Stimulated activated CD4-positive, alpha-beta T cell treated with anti-CD3 and anti-CD28 coated beads, TNF-alpha, amount 100 ng/mL, for 4 hours (primary cell): ENCODE data around the gene PDE1C.
"Not testable (repeated sequence)": the region's sequence is repeated elsewhere in the genome, so short reads cannot be mapped to it uniquely, and the experiment has no call there.

Experiments
- DNase-seq, 3 experiments: peaks; one replicate each; pipeline ENCODE4 v3.0.0-alpha.2; 2020; ENCODE audit warnings: low read depth in 3 of 3

Gene PDE1C

GRCh38 chr7:31850066-31850465 lies 220.1 kb downstream of the PDE1C start:
- no peak for DNase-seq

- no peak for DNase-seq
Observed at GRCh38 chr7:31835471-31835870, 234.7 kb downstream of the PDE1C start.

- not testable (repeated sequence) for DNase-seq
Observed at GRCh38 chr7:31833625-31834024, 236.6 kb downstream of the PDE1C start.

- DNase-seq: no peak
Observed at GRCh38 chr7:31828520-31828919, 241.7 kb downstream of the PDE1C start.

- DNase-seq: no peak
Observed at GRCh38 chr7:31825576-31825975, 244.6 kb downstream of the PDE1C start.

- no peak for DNase-seq
Observed at GRCh38 chr7:31819031-31819430, 251.2 kb downstream of the PDE1C start.

GRCh38 chr7:31816810-31817209 lies 253.4 kb downstream of the PDE1C start:
- no peak for DNase-seq

- no peak for DNase-seq
Observed at GRCh38 chr7:31815796-31816195, 254.4 kb downstream of the PDE1C start.

- no peak for DNase-seq
Observed at GRCh38 chr7:31814187-31814586, 256.0 kb downstream of the PDE1C start.

GRCh38 chr7:31811650-31812461 lies 258.4 kb downstream of the PDE1C start:
- no peak for DNase-seq

GRCh38 chr7:31805209-31805818 lies 264.9 kb downstream of the PDE1C start:
- no peak for DNase-seq

- no peak for DNase-seq
Observed at GRCh38 chr7:31796375-31796774, 273.8 kb downstream of the PDE1C start.

- DNase-seq: no peak
Observed at GRCh38 chr7:31794851-31795344, 275.3 kb downstream of the PDE1C start.

GRCh38 chr7:31791881-31792280 lies 278.3 kb downstream of the PDE1C start:
- no peak for DNase-seq

GRCh38 chr7:31788883-31789680 lies 281.1 kb downstream of the PDE1C start:
- no peak for DNase-seq

- DNase-seq: no peak
Observed at GRCh38 chr7:31788445-31788844, 281.8 kb downstream of the PDE1C start.

GRCh38 chr7:31786326-31786725 lies 283.9 kb downstream of the PDE1C start:
- no peak for DNase-seq

GRCh38 chr7:31785101-31785500 lies 285.1 kb downstream of the PDE1C start:
- no peak for DNase-seq

- DNase-seq: no peak
Observed at GRCh38 chr7:31783221-31783620, 287.0 kb downstream of the PDE1C start.

GRCh38 chr7:31782411-31782991 lies 287.7 kb downstream of the PDE1C start:
- no peak for DNase-seq

GRCh38 chr7:31778296-31778695 lies 291.9 kb downstream of the PDE1C start:
- DNase-seq: no peak

GRCh38 chr7:31776616-31777015 lies 293.6 kb downstream of the PDE1C start:
- DNase-seq: no peak
